ENCODE measurements around the gene ITGB4.

Gene ITGB4

GRCh38 chr17:75691371-75691791 is 29.9 kb upstream of the ITGB4 start:
- Mint-ChIP-seq H3K4me3 (no peak overlapping the region), H3K27ac (peak overlapping the region in 1 of 2 donors; percentile 41), H3K27me3 (no peaks in the 10 kb centered on the region), H3K9me3 (no peaks in the 10 kb centered on the region), H3K4me1 (ENCODE audit: low read depth in 2 of 2) (peaks cover 20 to 35% of the 10 kb centered on the region in 2 donors), H3K36me3 (ENCODE audit: insufficient read depth) (peaks cover 67% of the 10 kb centered on the region)
- no peak for ATAC-seq (replicated peaks)
- no peak for DNase-seq

- H3K27me3 Mint-ChIP-seq: no peaks in the 10 kb centered on the region
- H3K4me1 Mint-ChIP-seq (ENCODE audit: low read depth in 2 of 2): peaks cover 20 to 35% of the 10 kb centered on the region in 2 donors
- no peak overlapping the region for H3K4me3 Mint-ChIP-seq
These were observed 29.2 kb upstream of the ITGB4 start for GRCh38 chr17:75691801-75692626.

GRCh38 chr17:75692976-75693375 is 28.3 kb upstream of the ITGB4 start:
- no peak overlapping the region for H3K4me3 Mint-ChIP-seq
- ATAC-seq (replicated peaks) (no peak), DNase-seq (no peak)
- no peaks in the 10 kb centered on the region for H3K27me3 Mint-ChIP-seq
- H3K27ac Mint-ChIP-seq: no peak overlapping the region
- peaks cover 73% of the 10 kb centered on the region for H3K36me3 Mint-ChIP-seq (ENCODE audit: insufficient read depth)
- H3K9me3 Mint-ChIP-seq: no peaks in the 10 kb centered on the region
- peaks cover 22 to 30% of the 10 kb centered on the region in 2 donors for H3K4me1 Mint-ChIP-seq (ENCODE audit: low read depth in 2 of 2)

More at GRCh38 chr17:75691801-75692626, 29.2 kb upstream of the ITGB4 start:
- DNase-seq (no peak), ATAC-seq (replicated peaks) (no peak)
- H3K9me3 Mint-ChIP-seq: no peaks in the 10 kb centered on the region
- peaks cover 71% of the 10 kb centered on the region for H3K36me3 Mint-ChIP-seq (ENCODE audit: insufficient read depth)
- peak overlapping the region in 1 of 2 donors; percentile 41 for H3K27ac Mint-ChIP-seq

- Mint-ChIP-seq H3K27me3 (no peaks in the 10 kb centered on the region), H3K9me3 (no peaks in the 10 kb centered on the region), H3K4me1 (ENCODE audit: low read depth in 2 of 2) (peaks cover 20 to 26% of the 10 kb centered on the region in 2 donors), H3K36me3 (ENCODE audit: insufficient read depth) (peaks cover 75% of the 10 kb centered on the region), H3K4me3 (no peak overlapping the region), H3K27ac (peak overlapping the region in 1 of 2 donors; percentile 32)
- ATAC-seq (replicated peaks) (no peak), DNase-seq (no peak)
These were observed 27.5 kb upstream of the ITGB4 start for GRCh38 chr17:75693500-75694481.

GRCh38 chr17:75694536-75694935 is 26.7 kb upstream of the ITGB4 start:
- Mint-ChIP-seq H3K27ac (peak overlapping the region; percentile 32 to 80), H3K4me1 (ENCODE audit: low read depth in 2 of 2) (peaks cover 14 to 19% of the 10 kb centered on the region in 2 donors), H3K9me3 (no peaks in the 10 kb centered on the region), H3K36me3 (ENCODE audit: insufficient read depth) (peaks cover 73% of the 10 kb centered on the region), H3K4me3 (no peak overlapping the region), H3K27me3 (no peaks in the 10 kb centered on the region)
- DNase-seq (no peak), ATAC-seq (replicated peaks) (no peak)

- ATAC-seq (replicated peaks): no peak
- Mint-ChIP-seq H3K27ac (peak overlapping the region in 1 of 2 donors; percentile 80), H3K27me3 (no peaks in the 10 kb centered on the region), H3K36me3 (ENCODE audit: insufficient read depth) (peaks cover 77% of the 10 kb centered on the region), H3K9me3 (no peaks in the 10 kb centered on the region), H3K4me3 (no peak overlapping the region), H3K4me1 (ENCODE audit: low read depth in 2 of 2) (peaks cover 11 to 15% of the 10 kb centered on the region in 2 donors)
- no peak for DNase-seq
These were observed 26.0 kb upstream of the ITGB4 start for GRCh38 chr17:75695141-75695829.

GRCh38 chr17:75695830-75696271 is 25.4 kb upstream of the ITGB4 start:
- Mint-ChIP-seq H3K4me3 (no peak overlapping the region), H3K27ac (no peak overlapping the region), H3K9me3 (no peaks in the 10 kb centered on the region), H3K4me1 (ENCODE audit: low read depth in 2 of 2) (peaks cover 7 to 12% of the 10 kb centered on the region in 2 donors), H3K36me3 (ENCODE audit: insufficient read depth) (peaks cover 80% of the 10 kb centered on the region), H3K27me3 (no peaks in the 10 kb centered on the region)
- DNase-seq: no peak
- ATAC-seq (replicated peaks): no peak

- H3K27ac Mint-ChIP-seq: no peak overlapping the region
- no peak for DNase-seq
- no peaks in the 10 kb centered on the region for H3K9me3 Mint-ChIP-seq
These were observed 23.5 kb upstream of the ITGB4 start for GRCh38 chr17:75697651-75698291.

GRCh38 chr17:75698659-75699058 is 22.6 kb upstream of the ITGB4 start:
- DNase-seq (no peak), ATAC-seq (replicated peaks) (no peak)
- H3K9me3 Mint-ChIP-seq: no peaks in the 10 kb centered on the region
- H3K36me3 Mint-ChIP-seq (ENCODE audit: insufficient read depth): peaks cover 78% of the 10 kb centered on the region
- no peak overlapping the region for H3K4me3 Mint-ChIP-seq
- H3K27me3 Mint-ChIP-seq: no peaks in the 10 kb centered on the region
- no peak overlapping the region for H3K27ac Mint-ChIP-seq
- peaks cover 0 to 3% of the 10 kb centered on the region in 2 donors for H3K4me1 Mint-ChIP-seq (ENCODE audit: low read depth in 2 of 2)

More at GRCh38 chr17:75697651-75698291, 23.5 kb upstream of the ITGB4 start:
- Mint-ChIP-seq H3K27me3 (no peaks in the 10 kb centered on the region), H3K4me3 (no peak overlapping the region), H3K36me3 (ENCODE audit: insufficient read depth) (peaks cover 76% of the 10 kb centered on the region), H3K4me1 (ENCODE audit: low read depth in 2 of 2) (peaks cover 0 to 3% of the 10 kb centered on the region in 2 donors)
- no peak for ATAC-seq (replicated peaks)

- Mint-ChIP-seq H3K4me3 (no peak overlapping the region), H3K9me3 (no peaks in the 10 kb centered on the region), H3K27me3 (no peaks in the 10 kb centered on the region), H3K36me3 (ENCODE audit: insufficient read depth) (peaks cover 84% of the 10 kb centered on the region), H3K27ac (no peak overlapping the region), H3K4me1 (ENCODE audit: low read depth in 2 of 2) (peaks cover 0 to 6% of the 10 kb centered on the region in 2 donors)
- DNase-seq: no peak
- ATAC-seq (replicated peaks): no peak
These were observed 20.0 kb upstream of the ITGB4 start for GRCh38 chr17:75701288-75701687.

- DNase-seq: no peak
- H3K27me3 Mint-ChIP-seq: no peaks in the 10 kb centered on the region
- no peak overlapping the region for H3K4me3 Mint-ChIP-seq
- H3K27ac Mint-ChIP-seq: no peak overlapping the region
- no peak for ATAC-seq (replicated peaks)
- H3K36me3 Mint-ChIP-seq (ENCODE audit: insufficient read depth): peaks cover 84% of the 10 kb centered on the region
- H3K9me3 Mint-ChIP-seq: no peaks in the 10 kb centered on the region
- H3K4me1 Mint-ChIP-seq (ENCODE audit: low read depth in 2 of 2): peaks cover 0 to 2% of the 10 kb centered on the region in 2 donors
These were observed 18.1 kb upstream of the ITGB4 start for GRCh38 chr17:75703191-75703590.

GRCh38 chr17:75703591-75703990 is 17.7 kb upstream of the ITGB4 start:
- H3K9me3 Mint-ChIP-seq: no peaks in the 10 kb centered on the region
- H3K36me3 Mint-ChIP-seq (ENCODE audit: insufficient read depth): peaks cover 85% of the 10 kb centered on the region
- peak overlapping the region in 1 of 2 donors; percentile 54 for H3K27ac Mint-ChIP-seq
- H3K27me3 Mint-ChIP-seq: no peaks in the 10 kb centered on the region
- no peak overlapping the region for H3K4me3 Mint-ChIP-seq
- DNase-seq (no peak), ATAC-seq (replicated peaks) (no peak)
- H3K4me1 Mint-ChIP-seq (ENCODE audit: low read depth in 2 of 2): peaks cover 0 to 2% of the 10 kb centered on the region in 2 donors

All from effector memory CD8-positive, alpha-beta T cell (primary cell).